Measurements from ENCODE around the gene CCDC138.

The CCDC138 gene

GRCh38 chr2:108829578-108830310 lies 43.2 kb downstream of the CCDC138 start:
- no peak for DNase-seq

GRCh38 chr2:108833219-108833618 lies 46.6 kb downstream of the CCDC138 start:
- DNase-seq: no peak

GRCh38 chr2:108834620-108835019 lies 48.0 kb downstream of the CCDC138 start:
- no peak for DNase-seq

GRCh38 chr2:108835040-108835439 lies 48.5 kb downstream of the CCDC138 start:
- no peak for DNase-seq

GRCh38 chr2:108837198-108837597 lies 50.6 kb downstream of the CCDC138 start:
- no peak for DNase-seq

- DNase-seq: no peak
Observed at GRCh38 chr2:108841506-108841905, 54.9 kb downstream of the CCDC138 start.

- DNase-seq: no peak
Observed at GRCh38 chr2:108845923-108846322, 59.4 kb downstream of the CCDC138 start.

- no peak for DNase-seq
Observed at GRCh38 chr2:108847000-108847399, 60.4 kb downstream of the CCDC138 start.

GRCh38 chr2:108852375-108852774 lies 65.8 kb downstream of the CCDC138 start:
- no peak for DNase-seq

GRCh38 chr2:108853421-108853820 lies 66.8 kb downstream of the CCDC138 start:
- DNase-seq: no peak

- no peak for DNase-seq
Observed at GRCh38 chr2:108854484-108854883, 67.9 kb downstream of the CCDC138 start.

- DNase-seq: peak in 1 of 2 experiments; percentile 32
Observed at GRCh38 chr2:108855194-108855593, 68.6 kb downstream of the CCDC138 start.

- DNase-seq: no peak
Observed at GRCh38 chr2:108858894-108859293, 72.3 kb downstream of the CCDC138 start.

GRCh38 chr2:108866041-108866440 lies 79.5 kb downstream of the CCDC138 start:
- no peak for DNase-seq

- DNase-seq: no peak
Observed at GRCh38 chr2:108868911-108869310, 82.3 kb downstream of the CCDC138 start.

- DNase-seq: no peak
Observed at GRCh38 chr2:108869542-108869941, 83.0 kb downstream of the CCDC138 start.

GRCh38 chr2:108870069-108870644 lies 83.6 kb downstream of the CCDC138 start:
- no peak for DNase-seq

GRCh38 chr2:108877506-108877905 lies 90.9 kb downstream of the CCDC138 start:
- DNase-seq: no peak

- no peak for DNase-seq
Observed at GRCh38 chr2:108878276-108878675, 91.7 kb downstream of the CCDC138 start.

GRCh38 chr2:108884619-108885018 lies 98.0 kb downstream of the CCDC138 start:
- no peak for DNase-seq

- DNase-seq: no peak
Observed at GRCh38 chr2:108889907-108890306, 103.3 kb downstream of the CCDC138 start.

GRCh38 chr2:108893277-108893676 lies 106.7 kb downstream of the CCDC138 start:
- DNase-seq: no peak

GRCh38 chr2:108894766-108895165 lies 108.2 kb downstream of the CCDC138 start:
- no peak for DNase-seq

GRCh38 chr2:108895188-108895587 lies 108.6 kb downstream of the CCDC138 start:
- no peak for DNase-seq

GRCh38 chr2:108896741-108897140 lies 110.2 kb downstream of the CCDC138 start:
- no peak for DNase-seq
